Measurements from ENCODE around the gene DOCK11. TPM values are rescaled to one million over a fixed set of nuclear protein-coding genes. Genes with fewer than 3 reads are reported as not detected.
"Not testable (repeated sequence)": the region's sequence is repeated elsewhere in the genome, so short reads cannot be mapped to it uniquely, and the experiment has no call there.

The DOCK11 gene
- polyA plus RNA-seq, 1 experiment, result 26.4 TPM

DNA sequence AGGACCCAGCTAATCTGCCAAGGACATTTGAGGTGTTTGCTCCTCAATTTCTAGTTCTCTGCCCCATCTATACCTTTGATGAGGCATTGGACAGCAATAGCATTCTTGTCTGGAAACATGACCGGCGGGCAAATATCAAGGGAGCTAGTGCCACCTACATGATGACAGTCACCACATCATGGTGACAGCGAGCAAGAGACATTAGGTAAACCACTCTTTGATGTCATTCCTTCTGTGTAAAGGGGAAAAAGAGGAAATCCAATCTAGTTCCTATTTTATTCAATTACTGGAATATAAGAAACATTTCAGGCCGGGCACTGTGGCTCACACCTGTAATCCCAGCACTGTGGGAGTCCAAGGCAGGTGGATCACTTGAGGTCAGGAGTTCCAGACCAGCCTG lies 211.1 kb downstream of the DOCK11 start:
- ChIA-PET POLR2A (interaction anchor here (0.7 kb wide), 1 partner anchor 14 kb away, joined by 3 read pairs; no protein-coding TSS in a partner anchor), CTCF (no interaction called here)
- no peak for DNase-seq (ENCODE audit: low read depth, low spot score)
- Histone ChIP-seq H3K27me3 (ENCODE audit: control insufficient read depth, insufficient read depth, low read length) (no peaks in the 10 kb centered on the region), H3K4me3 (ENCODE audit: low read depth, low read length) (no peak overlapping the region), H3K9me3 (ENCODE audit: control insufficient read depth, insufficient read depth, low read length) (no peaks in the 10 kb centered on the region), H3K27ac (ENCODE audit: low read depth, low read length) (no peak overlapping the region)
- TF ChIP-seq, protein P1, sequence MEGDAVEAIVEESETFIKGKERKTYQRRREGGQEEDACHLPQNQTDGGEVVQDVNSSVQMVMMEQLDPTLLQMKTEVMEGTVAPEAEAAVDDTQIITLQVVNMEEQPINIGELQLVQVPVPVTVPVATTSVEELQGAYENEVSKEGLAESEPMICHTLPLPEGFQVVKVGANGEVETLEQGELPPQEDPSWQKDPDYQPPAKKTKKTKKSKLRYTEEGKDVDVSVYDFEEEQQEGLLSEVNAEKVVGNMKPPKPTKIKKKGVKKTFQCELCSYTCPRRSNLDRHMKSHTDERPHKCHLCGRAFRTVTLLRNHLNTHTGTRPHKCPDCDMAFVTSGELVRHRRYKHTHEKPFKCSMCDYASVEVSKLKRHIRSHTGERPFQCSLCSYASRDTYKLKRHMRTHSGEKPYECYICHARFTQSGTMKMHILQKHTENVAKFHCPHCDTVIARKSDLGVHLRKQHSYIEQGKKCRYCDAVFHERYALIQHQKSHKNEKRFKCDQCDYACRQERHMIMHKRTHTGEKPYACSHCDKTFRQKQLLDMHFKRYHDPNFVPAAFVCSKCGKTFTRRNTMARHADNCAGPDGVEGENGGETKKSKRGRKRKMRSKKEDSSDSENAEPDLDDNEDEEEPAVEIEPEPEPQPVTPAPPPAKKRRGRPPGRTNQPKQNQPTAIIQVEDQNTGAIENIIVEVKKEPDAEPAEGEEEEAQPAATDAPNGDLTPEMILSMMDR (IDR thresholded peaks at IDR 0.05; ENCODE audit: low read depth, low read length), result no peak

DNA sequence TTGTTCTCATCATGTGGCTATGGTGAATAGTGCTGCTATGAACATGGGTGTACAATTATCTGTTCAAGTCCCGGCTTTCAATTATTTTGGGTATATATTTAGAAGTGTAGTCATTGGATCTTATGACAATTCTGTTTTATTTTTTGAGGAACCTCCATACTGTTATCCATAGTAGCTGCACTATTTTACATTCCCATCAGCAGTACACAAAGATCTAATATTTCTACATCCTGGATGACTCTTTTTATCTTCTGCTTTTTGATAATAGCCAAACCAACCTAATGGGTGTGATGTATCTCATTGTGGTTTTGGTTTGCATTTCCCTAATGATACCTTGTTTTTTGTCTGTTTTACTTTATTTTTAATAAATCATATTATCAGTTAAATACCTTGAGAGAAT lies 218.9 kb downstream of the DOCK11 start:
- POLR2A ChIA-PET, result no interaction called here
- DNase-seq (ENCODE audit: low read depth, low spot score), result no peak
- Histone ChIP-seq H3K9me3 (ENCODE audit: control insufficient read depth, insufficient read depth, low read length) (no peaks in the 10 kb centered on the region), H3K27ac (ENCODE audit: low read depth, low read length) (no peak overlapping the region), H3K27me3 (ENCODE audit: control insufficient read depth, insufficient read depth, low read length) (no peaks in the 10 kb centered on the region), H3K4me3 (ENCODE audit: low read depth, low read length) (no peak overlapping the region)
- CTCF ChIA-PET, result no interaction called here
- TF ChIP-seq, protein P1 (IDR thresholded peaks at IDR 0.05; ENCODE audit: low read depth, low read length), result no peak

DNA sequence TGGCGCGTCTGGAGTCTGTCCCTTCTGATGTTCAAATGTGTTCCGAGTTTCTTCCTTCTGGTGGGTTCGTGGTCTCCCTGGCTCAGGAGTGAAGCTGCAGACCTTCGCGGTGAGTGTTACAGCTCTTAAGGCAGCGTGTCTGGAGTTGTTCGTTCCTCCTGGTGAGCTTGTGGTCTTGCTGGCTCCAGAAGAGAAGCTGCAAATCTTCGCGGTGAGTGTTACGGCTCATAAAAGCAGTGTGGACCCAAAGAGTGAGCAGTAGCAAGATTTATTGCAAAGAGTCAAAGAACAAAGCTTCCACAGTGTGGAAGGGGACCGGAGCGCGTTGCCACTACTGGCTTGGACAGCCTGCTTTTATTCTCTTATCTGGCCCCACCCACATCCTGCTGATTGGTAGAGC lies 220.3 kb downstream of the DOCK11 start:
- CTCF ChIA-PET; H3K9me3 ChIP-seq (ENCODE audit: control insufficient read depth, insufficient read depth, low read length); POLR2A ChIA-PET; DNase-seq (ENCODE audit: low read depth, low spot score); H3K27ac ChIP-seq (ENCODE audit: low read depth, low read length); H3K27me3 ChIP-seq (ENCODE audit: control insufficient read depth, insufficient read depth, low read length); H3K4me3 ChIP-seq (ENCODE audit: low read depth, low read length): not testable (repeated sequence)

DNA sequence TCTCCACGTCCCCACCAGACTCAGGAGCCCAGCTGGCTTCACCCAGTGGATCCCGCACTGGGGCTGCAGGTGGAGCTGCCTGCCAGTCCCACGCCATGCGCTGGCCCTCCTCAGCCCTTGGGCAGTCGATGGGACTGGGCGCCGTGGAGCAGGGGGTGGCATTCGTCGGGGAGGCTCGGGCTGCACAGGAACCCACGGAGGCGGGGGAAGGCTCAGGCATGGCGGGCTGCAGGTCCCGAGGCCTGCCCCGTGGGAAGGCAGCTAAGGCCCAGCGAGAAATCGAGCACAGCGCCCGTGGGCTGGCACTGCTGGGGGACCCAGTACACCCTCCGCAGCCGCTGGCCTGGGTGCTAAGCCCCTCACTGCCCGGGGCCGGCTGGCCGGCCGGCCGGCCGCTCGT lies 221.2 kb downstream of the DOCK11 start:
- not testable (repeated sequence) for DNase-seq (ENCODE audit: low read depth, low spot score); H3K27ac ChIP-seq (ENCODE audit: low read depth, low read length); H3K27me3 ChIP-seq (ENCODE audit: control insufficient read depth, insufficient read depth, low read length); H3K9me3 ChIP-seq (ENCODE audit: control insufficient read depth, insufficient read depth, low read length); H3K4me3 ChIP-seq (ENCODE audit: low read depth, low read length)
- POLR2A ChIA-PET, result interaction anchor here (0.7 kb wide), 1 partner anchor 48 kb away, joined by 3 read pairs; no protein-coding TSS in a partner anchor
- CTCF ChIA-PET, result interaction anchor here (0.6 kb wide), 1 partner anchor 60 kb away, joined by 5 read pairs; no protein-coding TSS in a partner anchor

DNA sequence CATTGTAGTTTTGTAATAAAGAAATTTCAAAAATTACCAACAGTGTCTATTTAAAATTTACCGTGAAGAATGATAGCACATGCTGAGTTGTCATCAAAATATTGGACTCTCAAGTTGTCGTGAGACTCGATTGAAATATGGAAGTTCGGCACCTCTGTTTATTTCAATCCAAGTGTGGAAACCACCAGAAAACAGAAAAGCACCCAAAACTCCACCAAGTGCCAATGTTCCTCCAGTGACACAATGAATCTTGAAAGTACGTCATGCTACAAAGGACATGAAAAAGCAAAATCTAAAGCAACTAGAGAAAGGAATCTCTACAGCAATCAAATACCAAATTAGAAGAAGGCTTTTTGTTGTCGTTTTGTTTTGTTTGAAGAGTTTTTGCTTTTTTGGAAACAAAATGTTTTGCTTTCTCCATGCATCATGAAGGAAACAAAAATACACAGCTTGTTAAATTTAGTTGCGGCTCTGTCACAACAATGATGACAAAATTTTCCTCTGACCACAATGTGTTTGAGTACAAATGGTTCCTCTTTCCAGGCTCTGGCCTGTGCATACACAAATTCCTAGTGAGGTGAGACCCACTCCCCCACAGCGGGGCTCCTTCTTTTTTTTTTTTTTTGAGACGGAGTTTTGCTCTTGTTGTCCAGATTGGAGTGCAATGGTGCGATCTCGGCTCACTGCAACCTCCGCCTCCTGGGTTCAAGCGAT lies 222.2 kb downstream of the DOCK11 start:
- no peak overlapping the region for H3K4me3 ChIP-seq (ENCODE audit: low read depth, low read length)
- no peak overlapping the region for H3K27ac ChIP-seq (ENCODE audit: low read depth, low read length)
- TF ChIP-seq, protein P1 (IDR thresholded peaks at IDR 0.05; ENCODE audit: low read depth, low read length), result no peak
- ChIA-PET CTCF (no interaction called here), POLR2A (interaction anchor here (0.5 kb wide), 1 partner anchor 43 kb away, joined by 8 read pairs; no protein-coding TSS in a partner anchor)
- no peak for DNase-seq (ENCODE audit: low read depth, low spot score)
- H3K27me3 ChIP-seq (ENCODE audit: control insufficient read depth, insufficient read depth, low read length), result no peaks in the 10 kb centered on the region
- no peaks in the 10 kb centered on the region for H3K9me3 ChIP-seq (ENCODE audit: control insufficient read depth, insufficient read depth, low read length)

DNA sequence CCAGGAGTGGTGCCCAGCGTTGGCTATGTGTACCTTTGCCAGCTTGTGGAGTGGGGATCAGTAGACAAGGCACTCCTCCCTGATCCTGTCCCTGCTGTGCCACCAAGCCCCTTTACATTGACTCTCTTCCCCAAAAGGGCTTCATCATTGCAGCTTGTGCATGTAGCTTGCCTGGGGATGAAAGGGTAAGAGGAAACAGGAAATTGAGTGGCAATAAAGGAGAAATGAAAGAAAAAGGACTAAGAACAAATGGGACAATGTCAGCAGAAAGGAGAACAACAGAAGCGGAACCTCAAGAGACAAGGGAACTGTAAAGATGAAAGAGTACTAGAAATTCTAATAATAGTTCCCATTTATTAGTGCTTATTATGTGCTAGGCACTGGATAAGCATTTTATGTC lies 223.1 kb downstream of the DOCK11 start:
- CTCF ChIA-PET, result no interaction called here
- Histone ChIP-seq H3K27ac (ENCODE audit: low read depth, low read length) (no peak overlapping the region), H3K4me3 (ENCODE audit: low read depth, low read length) (no peak overlapping the region), H3K9me3 (ENCODE audit: control insufficient read depth, insufficient read depth, low read length) (no peaks in the 10 kb centered on the region), H3K27me3 (ENCODE audit: control insufficient read depth, insufficient read depth, low read length) (no peaks in the 10 kb centered on the region)
- TF ChIP-seq, protein P1 (IDR thresholded peaks at IDR 0.05; ENCODE audit: low read depth, low read length), result no peak
- DNase-seq (ENCODE audit: low read depth, low spot score), result no peak
- POLR2A ChIA-PET, result no interaction called here

Measured in AG04450 (cell line).